Head of caudate nucleus (tissue), 42 donors: ENCODE measurements around the gene TEX13C.
"Not testable (repeated sequence)": the region's sequence is repeated elsewhere in the genome, so short reads cannot be mapped to it uniquely, and the experiment has no call there.

Experiments used
- DNase-seq, 42 donors: peaks; one replicate each; pipeline versions ENCODE4 v3.0.0 to v3.0.0-alpha.2; 2020 to 2021; ENCODE audit warnings: mixed read lengths in 7 of 42
- intact Hi-C: fragments of 100-400 bp; cut with DNase I; formaldehyde crosslinking; loops from one replicate; pipeline ENCODE4 v1.15.0; 2022

The TEX13C gene

GRCh38 chrX:125319646-125320521 is at the start of gene TEX13C:
TSS of gene TEX13C (plus strand) at chrX:125319871. CDS start at chrX:125320120, 249 bp downstream.
- intact Hi-C loops = no loop called here
- no peak for DNase-seq

GRCh38 chrX:125287282-125287681 is 32.4 kb upstream of the TEX13C start:
- DNase-seq = no peak
- intact Hi-C loops = no loop called here

GRCh38 chrX:125288343-125288742 is 31.3 kb upstream of the TEX13C start:
- intact Hi-C loops = no loop called here

GRCh38 chrX:125289209-125289608 is 30.5 kb upstream of the TEX13C start:
- intact Hi-C loops = no loop called here
- no peak for DNase-seq

More at GRCh38 chrX:125288343-125288742, 31.3 kb upstream of the TEX13C start:
- no peak for DNase-seq

- intact Hi-C loops = no loop called here
- no peak for DNase-seq
Observed at GRCh38 chrX:125289920-125290319, 29.8 kb upstream of the TEX13C start.

GRCh38 chrX:125291124-125291523 is 28.5 kb upstream of the TEX13C start:
- DNase-seq = no peak
- intact Hi-C loops = no loop called here

- DNase-seq = no peak
- intact Hi-C loops = no loop called here
Observed at GRCh38 chrX:125293850-125294780, 25.6 kb upstream of the TEX13C start.

- intact Hi-C loops = no loop called here
- no peak for DNase-seq
Observed at GRCh38 chrX:125295337-125295736, 24.3 kb upstream of the TEX13C start.

GRCh38 chrX:125298871-125299270 is 20.8 kb upstream of the TEX13C start:
- no peak for DNase-seq
- intact Hi-C loops = no loop called here

- intact Hi-C loops = no loop called here
- DNase-seq = no peak
Observed at GRCh38 chrX:125306335-125306866, 13.3 kb upstream of the TEX13C start.

- DNase-seq = no peak
- intact Hi-C loops = no loop called here
Observed at GRCh38 chrX:125308653-125309052, 11.0 kb upstream of the TEX13C start.

GRCh38 chrX:125319166-125319565 is 505 bp upstream of the TEX13C start:
- intact Hi-C loops, DNase-seq: not testable (repeated sequence)

- no peak for DNase-seq
- intact Hi-C loops = no loop called here
Observed at GRCh38 chrX:125322431-125322830, 2.8 kb downstream of the TEX13C start.

- no peak for DNase-seq
- intact Hi-C loops = no loop called here
Observed at GRCh38 chrX:125326599-125326998, 6.9 kb downstream of the TEX13C start.

GRCh38 chrX:125327891-125328290 is 8.2 kb downstream of the TEX13C start:
- intact Hi-C loops = no loop called here
- DNase-seq = no peak

- intact Hi-C loops = no loop called here
- DNase-seq = no peak
Observed at GRCh38 chrX:125333583-125333982, 13.9 kb downstream of the TEX13C start.

GRCh38 chrX:125340490-125340889 is 20.8 kb downstream of the TEX13C start:
- DNase-seq = no peak
- intact Hi-C loops = no loop called here

GRCh38 chrX:125374169-125374568 is 54.5 kb downstream of the TEX13C start:
- no peak for DNase-seq
- intact Hi-C loops = no loop called here
